Measurements from ENCODE around the gene FUT3. TPM values are rescaled to one million over a fixed set of nuclear protein-coding genes. Genes with fewer than 3 reads are reported as not detected.
"Not testable (repeated sequence)": the region's sequence is repeated elsewhere in the genome, so short reads cannot be mapped to it uniquely, and the experiment has no call there.

FUT3 gene
- total RNA-seq, result not detected
- long read RNA-seq, result 0 reads

- intact Hi-C loops (cut with micrococcal nuclease), result no loop called here
- ATAC-seq (no peak), DNase-seq (no peak)
Measured at GRCh38 chr19:5851302-5851701, at the start of gene FUT3. TSS of gene FUT3 (minus strand) at chr19:5851449.

- DNase-seq, result no peak
- no peak for ATAC-seq
- intact Hi-C loops (cut with micrococcal nuclease), result no loop called here
Measured at GRCh38 chr19:5900976-5901375, 49.7 kb upstream of the FUT3 start.

GRCh38 chr19:5899728-5900526 is 48.7 kb upstream of the FUT3 start:
- ATAC-seq, result no peak
- no peak for DNase-seq
- intact Hi-C loops (cut with micrococcal nuclease), result no loop called here

- intact Hi-C loops (cut with micrococcal nuclease), result no loop called here
- ATAC-seq, result no peak
Measured at GRCh38 chr19:5897189-5897969, 46.1 kb upstream of the FUT3 start.

GRCh38 chr19:5896365-5897076 is 45.3 kb upstream of the FUT3 start:
- DNase-seq (no peak), ATAC-seq (no peak)
- intact Hi-C loops (cut with micrococcal nuclease), result no loop called here

More at GRCh38 chr19:5897189-5897969, 46.1 kb upstream of the FUT3 start:
- no peak for DNase-seq

GRCh38 chr19:5895890-5896289 is 44.6 kb upstream of the FUT3 start:
- DNase-seq (no peak), ATAC-seq (no peak)
- intact Hi-C loops (cut with micrococcal nuclease), result no loop called here

- ATAC-seq (peak; percentile 42), DNase-seq (no peak)
- intact Hi-C loops (cut with micrococcal nuclease), result no loop called here
Measured at GRCh38 chr19:5895409-5895808, 44.2 kb upstream of the FUT3 start.

GRCh38 chr19:5894704-5895349 is 43.6 kb upstream of the FUT3 start:
- DNase-seq (no peak), ATAC-seq (peak; percentile 2)
- intact Hi-C loops (cut with micrococcal nuclease), result no loop called here

- peak; percentile 78 for ATAC-seq
- intact Hi-C loops (cut with micrococcal nuclease), result no loop called here
- DNase-seq, result peak; percentile 74
Measured at GRCh38 chr19:5893907-5894703, 42.9 kb upstream of the FUT3 start.

- intact Hi-C loops (cut with micrococcal nuclease), result no loop called here
- DNase-seq (no peak), ATAC-seq (no peak)
Measured at GRCh38 chr19:5893296-5893903, 42.2 kb upstream of the FUT3 start.

GRCh38 chr19:5892772-5893275 is 41.6 kb upstream of the FUT3 start:
- ATAC-seq, result no peak
- intact Hi-C loops (cut with micrococcal nuclease), result no loop called here
- no peak for DNase-seq

- intact Hi-C loops (cut with micrococcal nuclease), result no loop called here
- ATAC-seq (peak; percentile 47), DNase-seq (peak; percentile 72)
Measured at GRCh38 chr19:5891938-5892771, 40.9 kb upstream of the FUT3 start.

GRCh38 chr19:5891572-5891937 is 40.3 kb upstream of the FUT3 start:
- intact Hi-C loops (cut with micrococcal nuclease), result no loop called here
- ATAC-seq (no peak), DNase-seq (no peak)

GRCh38 chr19:5890099-5890498 is 38.9 kb upstream of the FUT3 start:
- DNase-seq, result no peak

GRCh38 chr19:5889288-5889971 is 38.2 kb upstream of the FUT3 start:
- intact Hi-C loops (cut with micrococcal nuclease), result no loop called here
- ATAC-seq, result no peak
- DNase-seq, result no peak

More at GRCh38 chr19:5890099-5890498, 38.9 kb upstream of the FUT3 start:
- intact Hi-C loops (cut with micrococcal nuclease), result no loop called here
- ATAC-seq, result no peak

GRCh38 chr19:5884065-5884811 is 33.0 kb upstream of the FUT3 start:
- intact Hi-C loops (cut with micrococcal nuclease); ATAC-seq; DNase-seq: not testable (repeated sequence)
